ENCODE data around the gene MEIOSIN. TPM values are rescaled to one million over a fixed set of nuclear protein-coding genes. Genes with fewer than 3 reads are reported as not detected.
A peak's percentile ranks its signal among the peaks of the same experiment; 100 is the strongest.

MEIOSIN gene
- total and polyA plus RNA-seq, 4 donors: not detected

DNA sequence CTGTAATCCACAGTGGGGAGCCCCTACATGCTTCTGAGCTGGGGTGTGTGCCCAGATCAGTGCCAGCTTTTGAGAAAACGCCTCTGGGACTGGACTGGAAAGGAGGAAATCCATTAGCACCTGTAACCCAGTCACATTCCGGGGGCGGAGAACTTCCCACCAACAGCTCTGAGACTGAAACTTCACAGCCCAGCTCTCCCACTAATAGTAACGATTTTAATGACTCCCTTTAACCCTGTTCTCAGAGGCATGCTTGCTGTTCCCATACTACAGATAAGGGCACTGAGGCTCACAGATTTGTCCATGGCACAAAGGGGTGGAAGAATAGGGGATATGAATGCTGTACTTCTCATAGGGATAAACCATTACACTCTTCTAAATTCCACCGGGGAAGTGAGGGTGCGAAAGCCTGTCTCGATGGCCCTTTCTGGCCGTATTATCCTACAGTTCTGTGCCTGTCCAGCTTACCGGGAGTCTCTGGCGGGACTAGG lies 3.4 kb upstream of the MEIOSIN start:
- Histone ChIP-seq H3K9ac (ENCODE audit: low read depth in 1 of 2, low read length in 2 of 2) (peak overlapping the region; percentile 42 to 69), H3K27me3 (ENCODE audit: control insufficient read depth in 4 of 4, insufficient read depth in 4 of 4, low read length in 3 of 4) (no peaks in the 10 kb centered on the region), H3K4me3 (ENCODE audit: low read depth in 1 of 3, low read length in 3 of 3) (peak overlapping the region; percentile 66 to 94 (median 80)), H3K4me1 (ENCODE audit: control insufficient read depth in 4 of 4, insufficient read depth in 4 of 4, low read length in 3 of 4) (peaks cover 0 to 18% (median 8%) of the 10 kb centered on the region in 4 donors), H3K36me3 (ENCODE audit: control insufficient read depth in 4 of 4, insufficient read depth in 3 of 4, low read depth in 1 of 4, low read length in 3 of 4) (peaks cover 0 to 1% (median 0%) of the 10 kb centered on the region in 4 donors), H3K27ac (ENCODE audit: low read depth in 1 of 2, low read length in 2 of 2) (peak overlapping the region in 1 of 2 donors; percentile 35), H3K9me3 (ENCODE audit: control insufficient read depth in 4 of 4, low read length in 3 of 4) (no peaks in the 10 kb centered on the region)
- TF ChIP-seq MAX (IDR thresholded peaks at IDR 0.05) (no peak), RAD21 (IDR thresholded peaks at IDR 0.05) (no peak), CTCF (IDR thresholded peaks at IDR 0.05; ENCODE audit: low read depth, low read length, missing input control) (no peak), RXRA (IDR thresholded peaks at IDR 0.05) (no peak), FOXA2 (IDR thresholded peaks at IDR 0.05) (no peak), TAF1 (conservative IDR thresholded peaks at IDR 0.05) (no peak), ZBTB33 (IDR thresholded peaks at IDR 0.05) (no peak), SP1 (IDR thresholded peaks at IDR 0.05) (no peak)
- 9% methylated on average over 10 of the region's 10 CpGs for WGBS
- no peak for DNase-seq (ENCODE audit: low spot score)

DNA sequence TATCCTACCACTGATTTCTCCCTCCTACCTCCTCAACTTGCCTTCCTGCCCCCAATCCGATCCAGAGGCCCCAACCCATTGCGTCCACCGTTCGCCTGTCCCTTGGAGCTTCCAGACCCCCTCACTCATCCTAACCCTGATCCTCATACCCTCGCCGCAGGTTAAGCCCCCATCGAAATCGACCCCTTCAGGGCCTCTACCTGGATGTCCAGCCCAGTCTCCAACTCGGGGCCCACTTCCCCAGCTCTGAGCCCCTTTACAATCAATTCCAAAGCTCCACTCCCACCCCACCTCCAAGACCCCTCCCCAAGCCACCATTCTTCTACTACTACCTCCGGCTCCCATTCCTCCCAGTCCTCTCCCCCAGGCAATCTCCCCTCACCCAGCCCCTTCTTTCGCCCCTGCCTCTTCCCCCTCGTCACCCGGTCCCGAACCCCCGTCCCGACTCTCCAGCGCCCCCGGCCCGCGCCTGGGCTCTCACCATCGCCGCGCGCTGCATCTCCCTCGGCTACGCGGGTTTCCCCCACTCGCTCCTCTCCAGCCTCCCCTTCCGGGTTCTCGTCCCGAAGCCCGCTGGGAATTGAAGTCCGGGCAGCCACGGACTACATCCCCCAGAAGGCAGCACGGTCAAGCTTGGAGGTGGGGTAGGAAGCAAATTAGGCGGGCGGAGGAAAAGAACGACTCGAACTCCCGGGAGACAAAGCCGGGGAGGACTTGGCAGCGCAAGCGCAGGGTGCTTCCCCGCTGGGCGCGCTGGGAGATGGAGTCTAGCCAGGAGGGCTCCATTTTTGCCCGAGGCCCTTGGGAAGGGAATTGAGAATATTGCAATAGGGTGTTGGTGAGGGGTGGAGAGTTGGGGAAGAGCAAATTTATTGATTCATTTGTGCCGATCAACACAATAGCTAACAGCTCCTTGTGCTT lies 2.6 kb upstream of the MEIOSIN start, which contains the start of gene FBXO46:
Gene FBXO46 (minus strand): TSS at position 529 of the 921 bp plus-strand sequence. CDS start 17,401 bp downstream, outside the sequence.
- no peaks in the 10 kb centered on the region for H3K9me3 ChIP-seq (ENCODE audit: control insufficient read depth in 4 of 4, low read length in 3 of 4)
- peak within 1 kb of the TSS; percentile 42 to 69 for H3K9ac ChIP-seq (ENCODE audit: low read depth in 1 of 2, low read length in 2 of 2)
- WGBS: 1% methylated on average over 48 of the region's 48 CpGs
- H3K27me3 ChIP-seq (ENCODE audit: control insufficient read depth in 4 of 4, insufficient read depth in 4 of 4, low read length in 3 of 4): no peaks in the 10 kb centered on the region
- DNase-seq (ENCODE audit: low spot score): peak; percentile 91
- peak within 1 kb of the TSS; percentile 35 to 64 for H3K27ac ChIP-seq (ENCODE audit: low read depth in 1 of 2, low read length in 2 of 2)
- peaks cover 0 to 1% (median 0%) of the 10 kb centered on the region in 4 donors for H3K36me3 ChIP-seq (ENCODE audit: control insufficient read depth in 4 of 4, insufficient read depth in 3 of 4, low read depth in 1 of 4, low read length in 3 of 4)
- H3K4me3 ChIP-seq (ENCODE audit: low read depth in 1 of 3, low read length in 3 of 3): peak within 1 kb of the TSS; percentile 66 to 94 (median 80)
- H3K4me1 ChIP-seq (ENCODE audit: control insufficient read depth in 4 of 4, insufficient read depth in 4 of 4, low read length in 3 of 4): peaks cover 0 to 18% (median 8%) of the 10 kb centered on the region in 4 donors
- TF ChIP-seq HNF4A (conservative IDR thresholded peaks at IDR 0.05) (peak in 1 of 2 donors; percentile 43), ATF3 (IDR thresholded peaks at IDR 0.05) (no peak), EGR1 (IDR thresholded peaks at IDR 0.05; ENCODE audit: low read depth in 2 of 2) (peak in 1 of 2 donors; percentile 83), FOXA1 (IDR thresholded peaks at IDR 0.05) (peak; percentile 28), CTCF (IDR thresholded peaks at IDR 0.05; ENCODE audit: low read depth, low read length, missing input control) (no peak), HNF4G (IDR thresholded peaks at IDR 0.05) (no peak), REST (IDR thresholded peaks at IDR 0.05) (peak; percentile 79), YY1 (IDR thresholded peaks at IDR 0.05) (peak; percentile 97), RXRA (IDR thresholded peaks at IDR 0.05) (peak; percentile 46 to 58), RAD21 (IDR thresholded peaks at IDR 0.05) (peak; percentile 51 to 56), NR2F2 (IDR thresholded peaks at IDR 0.05) (peak; percentile 60), TAF1 (conservative IDR thresholded peaks at IDR 0.05) (peak; percentile 58), SP1 (IDR thresholded peaks at IDR 0.05) (peak; percentile 89), GABPA (IDR thresholded peaks at IDR 0.05 in 1 of 2, conservative IDR thresholded peaks at IDR 0.05 in 1 of 2) (peak; percentile 27 to 88), MAX (IDR thresholded peaks at IDR 0.05) (peak; percentile 79), FOXA2 (IDR thresholded peaks at IDR 0.05) (peak; percentile 48), JUND (IDR thresholded peaks at IDR 0.05) (peak in 1 of 2 donors; percentile 44)
